Natural killer cell (primary cell): ENCODE data around the gene LCT. TPM values are rescaled to one million over a fixed set of nuclear protein-coding genes. Genes with fewer than 3 reads are reported as not detected.

ENCODE experiments used
- ATAC-seq, 3 donors: fragments of 150-1000 bp in 2 of 3; fragments of 200-7000 bp in 1 of 3; cut with Tn5 transposase; 1 replicate in 1 of 3; 2 replicates in 2 of 3; pipeline ENCODE4 v1.10.0; 2021; ENCODE audit warnings: mild to moderate bottlenecking in 2 of 3, moderate library complexity in 2 of 3
- DNase-seq, 2 donors: peaks; one replicate each; pipeline versions ENCODE4 v3.0.0 to v3.0.0-alpha.2; 2013 to 2021; ENCODE audit warnings: mixed read lengths in 1 of 2
- H3K27ac ChIP-seq: one replicate; pipeline ENCODE4 v1.5.1; 2013; ENCODE audit warnings: mild to moderate bottlenecking, low read length
- H3K27me3 ChIP-seq: one replicate; pipeline ENCODE4 v1.6.1; 2013; ENCODE audit warnings: low read length; ENCODE audit not compliant: control insufficient read depth, insufficient read depth
- H3K36me3 ChIP-seq: one replicate; pipeline ENCODE4 v1.6.1; 2013; ENCODE audit warnings: low read length; ENCODE audit not compliant: control insufficient read depth, insufficient read depth
- H3K4me1 ChIP-seq: one replicate; pipeline ENCODE4 v1.6.1; 2013; ENCODE audit warnings: low read length; ENCODE audit not compliant: control insufficient read depth, insufficient read depth
- H3K4me3 ChIP-seq: one replicate; pipeline ENCODE4 v1.5.1; 2013; ENCODE audit warnings: low read length
- H3K9me3 ChIP-seq: one replicate; pipeline ENCODE4 v1.6.1; 2013; ENCODE audit warnings: low read length; ENCODE audit not compliant: control insufficient read depth, insufficient read depth
- H3K27ac Mint-ChIP-seq, 2 donors: one replicate each; pipeline ENCODE4 v1.8.0; 2022; ENCODE audit warnings: mild to moderate bottlenecking in 2 of 2, mixed read lengths in 2 of 2, moderate library complexity in 1 of 2
- H3K27me3 Mint-ChIP-seq, 2 donors: one replicate each; pipeline ENCODE4 v1.8.0; 2022; ENCODE audit warnings: low read depth in 2 of 2, mixed read lengths in 2 of 2
- H3K36me3 Mint-ChIP-seq: one replicate; pipeline ENCODE4 v1.8.0; 2022; ENCODE audit warnings: mixed read lengths
- H3K4me1 Mint-ChIP-seq, 2 donors: one replicate each; pipeline ENCODE4 v1.8.0; 2022; ENCODE audit warnings: mixed read lengths in 2 of 2
- H3K4me3 Mint-ChIP-seq: one replicate; pipeline ENCODE4 v1.8.0; 2022; ENCODE audit warnings: mild to moderate bottlenecking, moderate library complexity, mixed read lengths
- H3K9me3 Mint-ChIP-seq, 2 donors: one replicate each; pipeline ENCODE4 v1.8.0; 2022; ENCODE audit warnings: mixed read lengths in 2 of 2
- CTCF ChIP-seq: fragments of 200-600 bp; IDR thresholded peaks from one replicate; pipeline ENCODE4 v1.8.0; 2022; ENCODE audit warnings: antibody characterized with exemption
- WGBS: methylation state at CpG from one replicate; pipeline ENCODE4 v1.1.7; 2013; ENCODE audit warnings: missing lambda C conversion rate; ENCODE audit not compliant: insufficient coverage; 5-methylcytosine and 5-hydroxymethylcytosine counted together
- intact Hi-C: fragments of 100-400 bp; cut with micrococcal nuclease; formaldehyde crosslinking; loops from one replicate; pipeline ENCODE4 v1.14.2; 2022
- total RNA-seq, 4 donors: library from RNA; stranded (reverse); fragments of 120-200 nt in 1 of 4; gene quantifications; one replicate each; pipeline versions ENCODE4 v1.2.3 to v1.2.4, GENCODE V29; 2013 to 2022

LCT gene
- total RNA-seq, 3 donors from 2014 or later (not counting 1 experiment from before 2014, with no cell fraction given) = 0.05 TPM; not detected in 2

- Histone ChIP-seq H3K27me3 (no peaks in the 10 kb centered on the region), H3K27ac (no peak overlapping the region), H3K4me3 (no peak overlapping the region), H3K9me3 (no peaks in the 10 kb centered on the region), H3K36me3 (peaks cover 83% of the 10 kb centered on the region), H3K4me1 (no peaks in the 10 kb centered on the region)
- Mint-ChIP-seq H3K4me1 (peaks cover 0 to 8% of the 10 kb centered on the region in 2 donors), H3K27me3 (no peaks in the 10 kb centered on the region), H3K36me3 (peaks cover 16% of the 10 kb centered on the region), H3K4me3 (no peak overlapping the region), H3K9me3 (no peaks in the 10 kb centered on the region), H3K27ac (no peak overlapping the region)
- ATAC-seq (no peak), DNase-seq (no peak)
- WGBS = 86% methylated on average over 2 of the region's 2 CpGs
- no peak for TF ChIP-seq CTCF
- intact Hi-C loops = no loop called here
These were observed 63.7 kb downstream of the LCT start for GRCh38 chr2:135773319-135773718.

GRCh38 chr2:135768863-135769262, 68.1 kb downstream of the LCT start:
- Histone ChIP-seq H3K27ac (no peak overlapping the region), H3K27me3 (no peaks in the 10 kb centered on the region), H3K9me3 (no peaks in the 10 kb centered on the region), H3K36me3 (peaks cover 73% of the 10 kb centered on the region), H3K4me1 (no peaks in the 10 kb centered on the region), H3K4me3 (no peak overlapping the region)
- WGBS = 98% methylated on average over 8 of the region's 8 CpGs
- intact Hi-C loops = no loop called here
- no peaks in the 10 kb centered on the region for H3K27me3 Mint-ChIP-seq
- H3K36me3 Mint-ChIP-seq = peaks cover 16% of the 10 kb centered on the region
- no peak for TF ChIP-seq CTCF
- H3K4me3 Mint-ChIP-seq = no peak overlapping the region
- DNase-seq (no peak), ATAC-seq (no peak)
- H3K9me3 Mint-ChIP-seq = no peaks in the 10 kb centered on the region
- H3K27ac Mint-ChIP-seq = no peak overlapping the region
- H3K4me1 Mint-ChIP-seq = peaks cover 5 to 8% of the 10 kb centered on the region in 2 donors

- ATAC-seq = no peak
- Histone ChIP-seq H3K9me3 (peaks cover 2% of the 10 kb centered on the region), H3K36me3 (peaks cover 60% of the 10 kb centered on the region), H3K27ac (no peak overlapping the region), H3K4me3 (no peak overlapping the region), H3K4me1 (no peaks in the 10 kb centered on the region), H3K27me3 (no peaks in the 10 kb centered on the region)
- TF ChIP-seq CTCF = no peak
- Mint-ChIP-seq H3K27ac (no peak overlapping the region), H3K4me1 (peaks cover 0 to 4% of the 10 kb centered on the region in 2 donors), H3K27me3 (no peaks in the 10 kb centered on the region), H3K36me3 (peaks cover under 1% of the 10 kb centered on the region), H3K4me3 (no peak overlapping the region), H3K9me3 (no peaks in the 10 kb centered on the region)
- DNase-seq = no peak
- intact Hi-C loops = no loop called here
- 100% methylated on average over 1 of the region's 1 CpG for WGBS
These were observed 74.5 kb downstream of the LCT start for GRCh38 chr2:135762530-135762929.

- TF ChIP-seq CTCF = no peak
- H3K4me1 ChIP-seq = no peaks in the 10 kb centered on the region
- no peak overlapping the region for H3K4me3 ChIP-seq
- no peaks in the 10 kb centered on the region for H3K27me3 Mint-ChIP-seq
- DNase-seq (no peak), ATAC-seq (no peak)
- no peaks in the 10 kb centered on the region for H3K4me1 Mint-ChIP-seq
- peaks cover 5% of the 10 kb centered on the region for H3K36me3 Mint-ChIP-seq
- peaks cover 61% of the 10 kb centered on the region for H3K36me3 ChIP-seq
- no peak overlapping the region for H3K27ac Mint-ChIP-seq
- H3K4me3 Mint-ChIP-seq = no peak overlapping the region
- peaks cover under 1% of the 10 kb centered on the region in 2 donors for H3K9me3 Mint-ChIP-seq
- no peaks in the 10 kb centered on the region for H3K27me3 ChIP-seq
- intact Hi-C loops = no loop called here
- peaks cover 3% of the 10 kb centered on the region for H3K9me3 ChIP-seq
- no peak overlapping the region for H3K27ac ChIP-seq
These were observed 75.0 kb downstream of the LCT start for GRCh38 chr2:135762022-135762421.
